GM21786 (cell line): ENCODE results near the gene MIOX.

ENCODE experiments used
- ATAC-seq: cut with Tn5 transposase; IDR thresholded peaks from one replicate; pipeline ENCODE4 v1.9.1; 2021; ENCODE audit not compliant: unreplicated experiment

The MIOX gene

DNA sequence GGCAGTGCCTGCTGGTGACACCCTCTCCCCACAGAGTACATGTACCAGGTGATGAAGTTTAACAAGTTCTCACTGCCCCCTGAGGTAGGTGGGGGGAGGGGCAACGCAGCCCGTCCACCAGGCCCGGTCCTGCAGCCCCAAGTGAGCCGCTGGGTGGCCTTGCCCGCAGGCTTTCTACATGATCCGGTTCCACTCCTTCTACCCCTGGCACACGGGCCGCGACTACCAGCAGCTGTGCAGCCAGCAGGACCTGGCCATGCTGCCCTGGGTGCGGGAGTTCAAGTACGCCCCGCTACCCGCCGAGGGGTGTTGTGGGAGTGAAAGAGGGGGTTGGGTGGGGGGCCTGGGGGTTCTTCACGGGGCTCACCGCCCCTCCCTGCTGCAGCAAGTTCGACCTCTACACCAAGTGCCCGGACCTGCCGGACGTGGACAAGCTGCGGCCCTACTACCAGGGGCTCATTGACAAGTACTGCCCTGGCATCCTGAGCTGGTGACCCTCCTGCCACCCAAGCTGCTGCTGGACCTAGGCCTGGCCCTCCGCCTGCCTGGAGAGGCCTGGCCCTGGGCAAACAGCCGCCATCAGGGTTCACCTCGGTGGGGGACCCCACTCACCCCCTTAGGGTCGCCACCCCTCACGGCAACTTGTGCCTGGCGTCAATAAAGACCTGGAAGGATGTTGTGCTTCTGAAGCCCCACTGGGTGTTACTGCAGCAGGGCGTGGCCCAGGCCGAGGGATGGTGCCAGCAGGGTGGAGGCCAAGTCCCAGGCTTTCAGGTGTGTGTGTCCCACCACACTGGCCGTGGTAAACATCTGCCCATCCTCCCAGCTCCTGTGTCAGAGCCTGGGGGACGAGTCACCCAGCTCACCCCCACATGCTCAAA is 2.9 kb downstream of the MIOX start:
- ATAC-seq = no peak

DNA sequence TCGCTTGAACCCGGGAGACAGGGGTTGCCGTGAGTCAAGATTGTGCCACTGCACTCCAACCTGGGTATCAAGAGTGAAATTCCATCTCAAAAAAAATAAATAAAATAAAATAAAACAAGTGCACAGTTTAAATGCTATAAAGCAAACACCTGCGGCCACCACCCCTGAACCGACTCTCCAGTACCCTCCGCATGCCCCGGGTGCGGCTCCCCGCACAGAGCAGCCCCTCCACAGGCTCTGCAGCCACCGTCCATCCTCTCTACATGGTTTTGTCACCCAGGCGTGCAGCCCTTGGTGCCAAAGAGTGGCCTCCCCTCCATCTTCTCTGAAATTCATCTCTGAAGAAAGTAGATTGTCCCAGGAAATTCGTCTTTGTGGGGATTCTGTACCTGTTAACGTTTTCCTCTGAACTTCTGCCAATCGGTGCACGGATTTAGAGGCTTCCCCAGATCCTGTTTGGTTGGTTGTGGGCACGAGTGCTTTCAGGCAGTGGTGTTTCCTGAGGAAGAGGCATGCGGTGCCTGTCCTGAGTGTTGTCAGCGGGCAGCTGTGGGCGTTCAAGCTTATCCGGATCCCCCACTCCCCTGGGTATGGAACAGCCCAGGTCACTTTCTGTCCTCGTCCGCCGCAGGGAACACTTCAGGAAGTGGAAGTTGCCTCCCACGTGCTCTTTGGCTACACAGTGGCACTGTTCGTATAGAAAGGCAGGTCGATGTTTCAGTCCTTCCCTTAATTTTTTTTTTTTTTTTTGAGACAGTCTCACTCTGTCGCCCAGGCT is 4.1 kb downstream of the MIOX start:
- no peak for ATAC-seq

- no peak for ATAC-seq
Measured at GRCh38 chr22:50497093-50497492, 10.4 kb downstream of the MIOX start.

DNA sequence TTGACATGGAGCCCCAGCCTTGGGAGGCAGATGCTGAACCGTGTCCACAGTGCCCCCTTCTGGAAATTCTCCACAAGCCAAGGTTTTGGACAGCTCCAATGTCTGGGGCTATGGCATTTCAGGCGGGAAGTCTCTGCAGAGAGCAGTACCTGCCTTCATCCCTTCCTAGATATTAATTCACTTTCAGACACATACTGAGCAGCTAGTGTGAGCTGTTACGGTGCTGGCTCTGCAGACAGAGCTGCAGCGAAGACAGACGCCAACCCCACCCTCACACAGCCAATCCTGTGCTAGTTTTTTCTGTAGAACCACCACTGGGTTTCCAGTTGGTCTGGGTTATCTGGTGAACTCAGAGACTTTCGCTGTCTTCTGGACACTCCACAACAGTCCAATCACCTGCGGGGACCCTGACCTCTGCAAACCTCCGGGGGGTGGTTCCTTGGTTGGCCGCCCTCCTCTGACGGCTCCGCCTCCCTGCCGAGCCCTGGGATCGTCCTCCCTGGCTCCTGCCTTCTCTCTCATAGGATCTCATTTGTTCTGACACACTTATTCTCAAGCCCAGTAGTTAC is 11.7 kb downstream of the MIOX start:
- ATAC-seq = no peak

GRCh38 chr22:50500452-50500851 is 13.8 kb downstream of the MIOX start:
- no peak for ATAC-seq

- no peak for ATAC-seq
Measured at GRCh38 chr22:50502096-50502495, 15.4 kb downstream of the MIOX start.

DNA sequence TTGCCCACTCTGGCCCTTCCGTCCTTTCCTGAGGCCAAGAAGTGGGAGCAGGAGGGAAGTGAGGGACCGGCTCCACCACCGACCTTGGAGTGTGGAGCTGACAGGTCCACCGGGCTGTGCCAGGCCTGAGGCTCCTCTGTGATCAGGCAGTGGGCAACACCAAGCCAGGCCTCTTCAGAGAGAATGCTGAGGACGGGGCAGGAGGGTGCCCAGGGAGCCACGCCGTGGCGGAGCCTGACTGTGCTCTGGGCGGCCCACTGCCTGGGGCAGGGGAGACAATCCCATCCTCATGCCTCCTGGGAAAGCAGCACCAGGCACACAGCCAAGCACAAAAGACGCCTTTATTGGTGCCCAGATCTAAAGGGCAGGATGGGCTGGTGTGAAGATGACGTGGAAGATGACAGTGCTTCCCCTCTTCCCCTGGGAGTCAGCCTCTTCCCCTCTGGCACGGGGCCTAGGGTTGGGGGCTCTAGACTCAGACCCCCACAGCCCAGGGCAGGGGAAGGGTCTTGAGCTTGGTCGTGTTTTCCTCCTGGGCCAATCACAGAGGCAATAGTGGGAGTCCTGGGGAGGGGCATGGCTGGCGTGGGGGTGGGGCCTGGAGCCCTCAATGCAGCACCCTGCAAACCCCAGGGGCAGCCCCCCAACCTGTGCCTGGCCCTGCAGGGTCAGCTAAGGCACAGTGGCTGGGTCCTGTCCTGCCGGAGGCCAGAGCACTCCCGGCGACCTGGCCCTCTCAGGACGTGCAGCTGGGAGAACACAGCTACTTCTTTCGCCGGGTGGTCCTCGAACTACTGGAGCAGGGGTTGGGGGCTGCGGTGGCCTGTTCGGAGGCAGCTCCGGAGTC is 16.2 kb downstream of the MIOX start:
- no peak for ATAC-seq

- no peak for ATAC-seq
Measured at GRCh38 chr22:50503475-50504145, 17.0 kb downstream of the MIOX start.

GRCh38 chr22:50504369-50505211 is 17.9 kb downstream of the MIOX start:
- no peak for ATAC-seq

GRCh38 chr22:50505276-50505775 is 18.7 kb downstream of the MIOX start:
- ATAC-seq = no peak

DNA sequence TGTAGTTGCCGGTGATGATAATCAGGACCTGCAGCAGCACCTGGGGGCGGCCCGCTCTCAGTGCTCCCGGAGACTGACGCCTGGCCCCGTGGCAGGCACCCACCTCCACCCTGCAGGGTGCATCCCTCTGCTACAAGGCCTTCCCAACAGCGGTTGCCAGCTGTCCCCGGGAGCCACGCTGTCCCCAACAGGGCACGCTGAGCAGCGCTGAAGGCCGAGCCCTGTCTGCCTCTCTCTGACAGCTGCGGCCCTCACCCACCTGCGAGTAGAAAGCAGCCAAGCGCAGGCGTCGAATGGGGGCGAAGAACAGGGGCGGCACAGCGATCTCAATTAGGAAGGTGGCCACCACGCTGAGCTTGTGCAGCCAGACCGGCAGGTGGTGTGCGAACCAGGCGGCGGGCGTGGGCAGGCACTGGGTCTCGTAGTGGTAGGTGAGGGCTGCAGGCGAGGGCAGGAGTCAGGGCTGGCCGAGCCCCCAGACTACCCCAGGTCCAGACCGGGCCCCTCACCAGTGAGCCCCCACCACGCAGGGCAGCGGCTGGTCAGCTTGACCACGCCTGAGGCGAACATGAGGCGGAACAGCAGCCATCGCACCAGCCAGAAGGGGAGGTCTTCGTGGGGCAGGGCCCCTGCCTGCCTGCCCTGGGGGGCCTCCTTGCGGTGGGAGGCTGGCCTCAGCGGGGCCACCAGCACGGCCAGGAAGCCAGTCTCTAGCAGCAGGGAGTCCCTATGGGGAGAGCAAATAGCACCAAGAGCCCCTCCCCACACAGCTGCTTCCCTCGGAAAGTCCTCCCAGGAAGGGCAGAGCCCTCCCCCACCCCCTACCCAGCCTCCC is 19.3 kb downstream of the MIOX start:
- no peak for ATAC-seq

GRCh38 chr22:50506611-50507420 is 20.2 kb downstream of the MIOX start:
- no peak for ATAC-seq

- ATAC-seq = peak; percentile 45
Measured at GRCh38 chr22:50507421-50507990, 20.8 kb downstream of the MIOX start, which contains the start of gene LMF2. Gene LMF2 (minus strand): TSS chr22:50507702. CDS start chr22:50507675, 27 bp downstream.

DNA sequence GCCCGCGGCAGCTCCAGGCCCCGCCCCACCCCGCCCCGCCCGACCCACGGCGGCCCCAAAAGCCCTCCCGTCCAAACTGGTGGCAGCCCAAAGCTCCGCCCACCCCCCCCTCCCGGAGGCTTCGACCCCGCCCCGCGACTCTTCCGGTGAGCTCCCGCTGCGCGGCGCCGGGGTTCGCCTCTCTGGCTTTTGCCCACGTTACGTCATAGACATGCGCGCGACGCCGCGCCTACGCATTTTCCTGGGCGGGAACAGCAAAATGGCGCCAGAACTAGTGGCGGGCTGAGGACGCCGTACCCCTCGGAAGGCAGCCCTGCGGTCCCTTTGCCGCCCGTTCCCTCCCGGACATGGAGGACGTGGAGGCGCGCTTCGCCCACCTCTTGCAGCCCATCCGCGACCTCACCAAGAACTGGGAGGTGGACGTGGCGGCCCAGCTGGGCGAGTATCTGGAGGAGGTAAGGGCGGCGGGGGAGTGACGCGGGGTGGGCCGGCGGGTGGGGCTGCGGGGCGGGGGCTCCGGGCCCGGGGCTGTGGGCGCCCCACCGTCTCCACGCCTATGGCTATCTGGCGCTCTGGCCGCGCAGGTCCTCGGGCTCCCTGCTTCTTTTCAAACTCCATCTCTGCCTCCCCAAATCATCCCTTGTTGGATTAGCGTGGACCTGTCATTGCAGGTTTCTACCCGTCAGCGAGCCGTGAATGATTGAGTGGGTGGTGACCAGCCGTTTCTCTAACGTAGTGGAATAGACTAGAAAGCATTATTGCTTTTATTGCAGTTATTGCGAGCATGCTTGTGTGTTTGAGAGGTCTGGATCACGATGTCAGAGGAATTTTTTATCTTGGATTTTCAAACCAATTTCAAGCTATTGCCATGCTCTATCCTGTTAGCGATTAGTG is 21.6 kb downstream of the MIOX start, which contains the start of gene NCAPH2:
TSS of gene NCAPH2 (plus strand) at position 234 of the 894 bp plus-strand sequence. CDS start at position 348, 114 bp downstream.
- peak; percentile 73 for ATAC-seq

DNA sequence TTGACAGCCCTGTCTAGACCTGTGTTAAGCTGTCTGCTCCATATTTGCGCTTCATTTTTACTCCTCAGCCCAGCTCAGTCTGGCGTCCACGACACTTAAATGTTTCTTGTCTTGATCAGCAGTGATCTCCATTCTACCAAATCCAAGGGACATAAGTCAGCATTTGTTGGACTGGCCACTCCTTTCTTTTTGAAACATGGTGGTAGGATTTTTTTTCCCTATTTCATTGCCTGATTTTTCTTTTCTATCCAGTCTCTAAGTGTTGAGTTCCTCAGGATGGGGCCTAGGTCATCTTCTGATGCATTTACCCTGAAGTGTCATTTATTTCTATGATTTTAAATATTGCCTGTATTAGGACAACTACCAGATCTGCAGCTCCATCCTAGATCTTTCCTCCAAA is 22.2 kb downstream of the MIOX start:
- ATAC-seq = no peak

DNA sequence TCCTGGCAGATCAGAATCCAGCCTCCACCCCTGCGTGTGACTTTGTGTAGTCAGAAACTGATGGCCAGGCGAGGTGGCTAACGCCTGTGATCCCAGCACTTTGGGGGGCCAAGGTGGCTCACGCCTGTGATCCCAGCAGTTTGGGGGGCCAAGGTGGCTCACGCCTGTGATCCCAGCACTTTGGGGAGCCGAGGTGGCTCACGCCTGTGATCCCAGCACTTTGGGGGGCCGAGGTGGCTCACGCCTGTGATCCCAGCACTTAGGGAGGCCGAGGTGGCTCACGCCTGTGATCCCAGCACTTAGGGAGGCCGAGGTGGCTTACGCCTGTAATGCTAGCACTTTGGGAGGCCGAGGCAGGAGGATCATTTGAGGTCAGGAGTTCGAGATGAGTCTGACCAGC is 26.5 kb downstream of the MIOX start:
- no peak for ATAC-seq
